B cell (primary cell): ENCODE data around the gene ATP8A1.

ENCODE experiments used
- CTCF ChIP-seq: fragments of 200-600 bp; IDR thresholded peaks from one replicate; pipeline ENCODE4 v1.8.0; 2022; ENCODE audit warnings: antibody characterized with exemption, mild to moderate bottlenecking
- EZH2 ChIP-seq: IDR thresholded peaks from 2 replicates; pipeline ENCODE4 v1.6.1; 2012; ENCODE audit warnings: borderline replicate concordance, low read depth, mild to moderate bottlenecking, moderate library complexity, low read length; ENCODE audit not compliant: insufficient read depth, poor library complexity, severe bottlenecking

GRCh38 chr4:42566835-42567234 lies 90.1 kb downstream of the ATP8A1 start:
- TF ChIP-seq CTCF (no peak), EZH2 (no peak)
